GM12878 (cell line): Measurements from ENCODE around the gene RAMACL. TPM values are rescaled to one million over a fixed set of nuclear protein-coding genes. Genes with fewer than 3 reads are reported as not detected.

ENCODE experiments used
- ATAC-seq: fragments of 200-7000 bp; cut with Tn5 transposase; 3 replicates; pipeline ENCODE4 v1.9.1; 2020; ENCODE audit warnings: mild to moderate bottlenecking, moderate library complexity
- BruUV-seq: library from RNA; stranded (reverse); fragments of 400-500 nt; replicated peaks from 2 replicates; lab custom pipeline; 2021; lab: Mats Ljungman, UMichigan
- CTCF ChIA-PET: fragments of 300-600 bp; sonication (Branson Sonifier 250); formaldehyde crosslinking; extraction: SDS; loops from one replicate; lab custom pipeline; 2021; ENCODE audit warnings: inconsistent platforms; lab: Yijun Ruan, JAX
- POLR2A ChIA-PET: fragments of 350-600 bp; formaldehyde crosslinking; extraction: SDS; loops from one replicate; lab custom pipeline; 2021; ENCODE audit warnings: inconsistent platforms; lab: Charles Lee
- RAD21 ChIA-PET: fragments of 300-600 bp; sonication (Branson Sonifier 250); formaldehyde crosslinking; loops from one replicate; lab custom pipeline; 2023; ENCODE audit warnings: antibody characterized with exemption; ENCODE audit not compliant: unreplicated experiment; lab: Charles Lee
- SMC1A ChIA-PET: fragments of 300-600 bp; sonication (Branson Sonifier 250); formaldehyde crosslinking; loops from one replicate; lab custom pipeline; 2023; ENCODE audit not compliant: unreplicated experiment, uncharacterized antibody; lab: Charles Lee
- DNase-seq: peaks from one replicate; pipeline ENCODE4 v3.0.0-alpha.2; 2011; ENCODE audit warnings: low read depth, low spot score
- FAIRE-seq: peaks from 3 replicates; lab custom pipeline; 2011; peaks lifted over from hg19 to GRCh38; lab: Jason Lieb, UNC
- H2AFZ ChIP-seq: 2 replicates; pipeline ENCODE4 v1.6.0; 2011; ENCODE audit warnings: low read depth, low read length, control low read depth; ENCODE audit not compliant: control insufficient read depth
- H3K27ac ChIP-seq: 2 replicates; pipeline ENCODE4 v1.5.1; 2011; ENCODE audit warnings: control low read depth; ENCODE audit not compliant: control insufficient read depth, insufficient read depth
- H3K27me3 ChIP-seq, 2 experiments: replicated peaks in 1 of 2; 2 replicates each; pipeline versions ENCODE4 v1.6.0 to v1.6.1; 2011; ENCODE audit warnings: low read length in 1 of 2; ENCODE audit not compliant: control insufficient read depth in 2 of 2, insufficient read depth in 2 of 2
- H3K36me3 ChIP-seq, 2 experiments: 2 replicates each; pipeline ENCODE4 v1.5.1; 2011; ENCODE audit warnings: low read length in 1 of 2; ENCODE audit not compliant: control insufficient read depth in 2 of 2, insufficient read depth in 2 of 2
- H3K4me1 ChIP-seq: 2 replicates; pipeline ENCODE4 v1.6.1; 2011; ENCODE audit warnings: mild to moderate bottlenecking, low read length, moderate library complexity, mixed read lengths; ENCODE audit not compliant: control insufficient read depth, insufficient read depth
- H3K4me2 ChIP-seq: 2 replicates; pipeline ENCODE4 v1.6.0; 2011; ENCODE audit warnings: control low read depth; ENCODE audit not compliant: control insufficient read depth, insufficient read depth
- H3K4me3 ChIP-seq: fragments of 200-600 bp; sonication (generic); 2 replicates; pipeline ENCODE4 v1.5.1; 2016
- H3K79me2 ChIP-seq: 2 replicates; pipeline ENCODE4 v1.6.0; 2011; ENCODE audit warnings: low read length; ENCODE audit not compliant: control insufficient read depth, insufficient read depth
- H3K9ac ChIP-seq: 2 replicates; pipeline ENCODE4 v1.8.0; 2011; ENCODE audit warnings: low read length, control low read depth, mixed read lengths; ENCODE audit not compliant: control insufficient read depth, insufficient read depth
- H3K9me3 ChIP-seq: replicated peaks from 3 replicates; pipeline ENCODE4 v1.5.1; 2011; ENCODE audit warnings: mild to moderate bottlenecking, low read length; ENCODE audit not compliant: control insufficient read depth, insufficient read depth
- H4K20me1 ChIP-seq: 2 replicates; pipeline ENCODE4 v1.6.0; 2011; ENCODE audit not compliant: control insufficient read depth, insufficient read depth
- BCL11A ChIP-seq: IDR thresholded peaks from 2 replicates; pipeline ENCODE4 v1.6.1; 2011; ENCODE audit warnings: low read depth, low read length
- CBX3 ChIP-seq: fragments of 200-600 bp; sonication (generic); IDR thresholded peaks from 2 replicates; pipeline ENCODE4 v1.6.1; 2016; ENCODE audit warnings: low read depth, borderline replicate concordance
- EED ChIP-seq: sonication (generic); IDR thresholded peaks from 2 replicates; pipeline ENCODE4 v1.6.1; 2016; ENCODE audit warnings: antibody characterized with exemption, low read depth
- NFYA ChIP-seq: IDR thresholded peaks from 2 replicates; pipeline ENCODE4 v1.6.1; 2011; ENCODE audit warnings: low read depth, mild to moderate bottlenecking, low read length, improper control_type of control experiment, borderline replicate concordance
- NFYB ChIP-seq: IDR thresholded peaks from 2 replicates; pipeline ENCODE4 v1.6.1; 2011; ENCODE audit warnings: low read depth, mild to moderate bottlenecking, low read length, improper control_type of control experiment, moderate library complexity; ENCODE audit not compliant: insufficient read depth
- SMAD1 ChIP-seq: fragments of 450-650 bp; IDR thresholded peaks from 2 replicates; pipeline ENCODE4 v1.6.1; 2018; ENCODE audit warnings: mild to moderate bottlenecking, low read depth; ENCODE audit not compliant: partially characterized antibody
- STAT1 ChIP-seq: fragments of 450-650 bp; conservative IDR thresholded peaks from 2 replicates; pipeline ENCODE4 v1.6.1; 2014; ENCODE audit warnings: antibody characterized with exemption, mild to moderate bottlenecking
- STAT3 ChIP-seq: IDR thresholded peaks from 2 replicates; pipeline ENCODE4 v1.6.1; 2011; ENCODE audit warnings: low read depth, low read length, improper control_type of control experiment
- TCF3 ChIP-seq: IDR thresholded peaks from 2 replicates; pipeline ENCODE4 v1.6.1; 2012; ENCODE audit warnings: low read depth, mild to moderate bottlenecking, low read length, borderline replicate concordance; ENCODE audit not compliant: insufficient read depth
- ZNF622 ChIP-seq: fragments of 450-650 bp; IDR thresholded peaks from 2 replicates; pipeline ENCODE4 v1.6.1; 2017; ENCODE audit warnings: mild to moderate bottlenecking, inconsistent platforms
- WGBS: methylation state at CpG from one replicate; pipeline ENCODE4 v1.1.6; 2016; ENCODE audit warnings: low lambda C conversion rate; ENCODE audit not compliant: insufficient replicate concordance, insufficient coverage; ENCODE audit errors: missing lambda C conversion rate; 5-methylcytosine and 5-hydroxymethylcytosine counted together
- in situ Hi-C: fragments of 300-500 bp; cut with MboI; formaldehyde crosslinking; loops from 9 replicates; pipeline ENCODE4 v1.14.3; 2018; ENCODE audit warnings: mixed read lengths
- intact Hi-C: fragments of 100-400 bp; cut with micrococcal nuclease; formaldehyde crosslinking; loops from one replicate; pipeline ENCODE4 v1.14.2; 2022; ENCODE audit not compliant: unreplicated experiment
- polyA plus RNA-seq, 11 experiments: library from polyadenylated mRNA; depleted of rRNA in 4 of 11; unstranded in 6 of 11; stranded (reverse) in 5 of 11; fragments of >200 nt; fragmentation: Nextera tagmentation in 4 of 11; fragmentation: Illumina TruSeq in 1 of 11; extraction: Ambion mirVana in 4 of 11; extraction: Trizol in 1 of 11; gene quantifications; 1 replicate in 1 of 11; 2 replicates in 10 of 11; pipeline versions ENCODE4 v1.2.1 to v1.2.3, GENCODE V29; 2011 to 2016; ENCODE audit warnings: inconsistent platforms in 2 of 11, missing spikeins in 2 of 11, low read depth in 1 of 11
- total RNA-seq, 4 experiments: library from RNA; depleted of rRNA in 3 of 4; stranded (reverse); fragments of >200 nt in 3 of 4; fragmentation: Illumina TruSeq in 1 of 4; extraction: Trizol in 1 of 4; gene quantifications; 2 replicates each; pipeline versions ENCODE4 v1.2.1 to v1.2.3, GENCODE V29; 2013 to 2021

RAMACL gene
- total and polyA plus RNA-seq, 10 of the 15 experiments (the other 5 are each of a cell fraction or from before 2014, with no cell fraction given) = 0.09 to 1.3 (median 0.31) TPM; not detected in 1

DNA sequence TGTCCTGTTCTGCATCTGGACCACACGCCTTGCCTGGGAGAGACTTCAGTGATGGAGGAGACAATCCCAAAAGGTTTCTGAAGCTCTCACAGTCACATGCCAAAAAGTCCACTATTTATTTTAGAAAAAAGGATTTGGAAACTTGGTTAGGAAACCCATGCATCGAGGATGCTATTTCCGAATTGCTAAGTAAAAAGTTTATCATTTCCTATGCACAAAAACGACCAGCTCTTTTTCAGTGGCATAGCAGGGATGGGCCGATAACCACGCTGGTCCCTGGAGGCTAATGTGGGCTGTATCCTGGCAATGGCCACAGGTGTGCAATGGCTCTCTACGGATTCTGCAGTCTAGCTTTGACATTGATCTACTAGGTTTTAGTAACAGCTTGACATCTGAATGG is 33.9 kb downstream of the RAMACL start:
- Histone ChIP-seq H3K27me3 (no peaks in the 10 kb centered on the region), H3K4me2 (no peak overlapping the region), H2AFZ (no peak overlapping the region), H3K9ac (no peak overlapping the region), H3K4me1 (no peaks in the 10 kb centered on the region), H3K4me3 (no peak overlapping the region), H3K36me3 (no peaks in the 10 kb centered on the region), H3K9me3 (no peaks in the 10 kb centered on the region), H4K20me1 (no peaks in the 10 kb centered on the region), H3K79me2 (no peaks in the 10 kb centered on the region), H3K27ac (no peak overlapping the region)
- DNase-seq = no peak
- CTCF ChIA-PET = no interaction called here
- no TSS peak for BruUV-seq
- intact Hi-C loops = no loop called here
- TF ChIP-seq EED = no peak
- FAIRE-seq = no peak
- RAD21 ChIA-PET = no interaction called here
- SMC1A ChIA-PET = no interaction called here
- in situ Hi-C loops = no loop called here
- no peak for ATAC-seq
- POLR2A ChIA-PET = no interaction called here
- WGBS = 10% methylated on average over 7 of the region's 7 CpGs

DNA sequence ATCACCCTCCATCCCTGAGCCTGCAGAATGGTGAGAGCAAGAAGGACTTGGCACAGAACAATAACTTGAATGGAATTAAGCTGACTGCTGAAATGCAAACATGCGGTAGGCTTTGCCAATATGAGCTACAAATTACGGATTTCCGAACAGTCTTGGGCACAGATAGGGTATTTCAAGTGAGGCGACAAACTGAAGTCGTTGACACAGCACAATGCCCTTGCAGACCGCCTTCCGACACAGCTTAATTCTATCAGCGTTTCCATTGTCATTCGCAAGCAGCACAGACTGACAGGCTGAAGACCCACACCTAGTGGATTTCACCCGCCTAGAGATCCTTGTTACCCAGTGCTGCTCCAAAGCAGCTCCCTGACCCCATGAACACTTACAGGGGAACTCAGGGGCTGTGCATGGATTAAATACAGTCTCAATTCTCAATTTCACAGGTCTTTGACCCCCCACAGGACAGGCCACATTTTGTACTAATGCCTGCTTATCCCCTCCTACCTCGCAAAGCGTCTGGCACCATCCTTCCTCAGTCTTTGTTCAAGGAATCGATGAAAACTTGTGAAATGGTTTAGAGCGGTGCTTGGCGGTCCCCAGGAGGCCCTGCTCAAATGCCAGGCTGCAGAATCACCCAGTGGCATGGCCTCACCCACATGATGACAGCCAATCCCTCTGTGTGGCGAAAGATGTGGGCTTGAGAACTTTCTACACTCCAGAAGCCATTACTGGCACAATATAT is 34.6 kb downstream of the RAMACL start:
- ATAC-seq = no peak
- no peak overlapping the region for H2AFZ ChIP-seq
- 72% methylated on average over 16 of the region's 16 CpGs for WGBS
- TF ChIP-seq CBX3 (no peak), ZNF622 (no peak), STAT1 (no peak), TCF3 (no peak), NFYB (no peak), NFYA (no peak), BCL11A (no peak), SMAD1 (no peak), STAT3 (no peak)
- H3K27ac ChIP-seq = no peak overlapping the region
- BruUV-seq = no TSS peak
- intact Hi-C loops (no loop called here), in situ Hi-C loops (no loop called here)
- no peak overlapping the region for H3K4me3 ChIP-seq
- DNase-seq = no peak
- ChIA-PET RAD21 (no interaction called here), CTCF (no interaction called here), POLR2A (no interaction called here), SMC1A (no interaction called here)
- no peak overlapping the region for H3K9ac ChIP-seq
- no peaks in the 10 kb centered on the region for H3K4me1 ChIP-seq
- H3K36me3 ChIP-seq = no peaks in the 10 kb centered on the region
- FAIRE-seq = no peak
- H3K9me3 ChIP-seq = no peaks in the 10 kb centered on the region
- H3K27me3 ChIP-seq = no peaks in the 10 kb centered on the region
- H4K20me1 ChIP-seq = no peaks in the 10 kb centered on the region
- H3K4me2 ChIP-seq = no peak overlapping the region
- H3K79me2 ChIP-seq = no peaks in the 10 kb centered on the region
